GM21447 (cell line): Measurements from ENCODE around the gene CACNG6.
"Not testable (repeated sequence)": the region's sequence is repeated elsewhere in the genome, so short reads cannot be mapped to it uniquely, and the experiment has no call there.

Experiments
- ATAC-seq: cut with Tn5 transposase; IDR thresholded peaks from one replicate; pipeline ENCODE4 v1.9.1; 2021; ENCODE audit not compliant: unreplicated experiment

Gene CACNG6

GRCh38 chr19:53991224-53992113 lies at the start of gene CACNG6:
CACNG6 (plus strand) TSS chr19:53991637; CDS start chr19:53992878, 1,241 bp downstream.
- ATAC-seq, result no peak

DNA sequence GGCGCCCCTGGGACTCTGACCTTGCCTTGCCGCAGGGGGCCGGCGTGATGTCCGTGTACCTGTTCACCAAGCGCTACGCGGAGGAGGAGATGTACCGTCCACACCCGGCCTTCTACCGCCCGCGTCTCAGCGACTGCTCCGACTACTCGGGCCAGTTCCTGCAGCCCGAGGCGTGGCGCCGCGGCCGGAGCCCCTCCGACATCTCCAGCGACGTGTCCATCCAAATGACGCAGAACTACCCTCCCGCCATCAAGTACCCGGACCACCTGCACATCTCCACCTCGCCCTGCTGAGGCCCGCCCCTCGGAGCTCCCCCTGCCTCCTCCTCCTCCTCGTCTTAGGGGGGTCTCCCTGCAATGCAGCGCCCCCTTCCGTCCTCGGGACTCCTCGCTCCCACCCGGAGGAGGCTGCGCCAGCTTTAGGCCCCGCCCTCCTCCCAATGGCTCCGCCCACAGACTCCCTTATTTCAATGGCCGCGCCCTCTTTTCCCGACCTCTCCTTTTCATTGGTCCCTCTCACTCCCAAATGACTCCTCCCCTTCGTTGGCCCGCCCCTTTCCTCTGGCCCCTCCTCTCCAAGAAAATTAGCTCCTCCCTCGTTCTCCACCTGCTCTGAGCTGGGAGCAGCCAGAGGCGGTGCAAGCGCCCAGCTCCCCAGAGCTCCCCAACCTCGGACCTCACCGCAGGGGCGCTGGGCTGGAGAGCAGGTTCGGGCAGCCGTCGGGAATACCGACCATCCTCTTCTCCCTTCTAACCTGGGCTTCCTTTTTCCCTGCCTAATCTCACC lies 49.2 kb upstream of the CACNG6 start:
- no peak for ATAC-seq

DNA sequence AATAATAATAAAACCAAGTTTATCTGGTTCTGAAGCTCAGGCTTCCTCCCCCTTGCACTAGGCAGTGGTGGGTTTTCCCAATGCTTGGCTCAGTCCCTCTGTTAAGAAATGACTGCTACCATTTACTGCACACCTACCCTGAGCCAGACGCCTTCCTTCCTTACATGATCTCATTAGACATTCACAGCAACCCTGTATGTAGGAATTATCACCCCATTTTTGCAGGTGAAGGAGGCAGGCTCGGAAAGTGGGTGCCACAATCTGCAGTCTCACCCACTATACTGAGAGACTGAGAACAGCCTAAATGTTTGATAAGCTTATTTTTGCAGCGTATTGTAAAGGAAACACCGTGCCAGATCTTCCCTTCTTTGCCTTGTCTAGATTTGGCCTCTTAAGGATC lies 47.0 kb upstream of the CACNG6 start:
- no peak for ATAC-seq

DNA sequence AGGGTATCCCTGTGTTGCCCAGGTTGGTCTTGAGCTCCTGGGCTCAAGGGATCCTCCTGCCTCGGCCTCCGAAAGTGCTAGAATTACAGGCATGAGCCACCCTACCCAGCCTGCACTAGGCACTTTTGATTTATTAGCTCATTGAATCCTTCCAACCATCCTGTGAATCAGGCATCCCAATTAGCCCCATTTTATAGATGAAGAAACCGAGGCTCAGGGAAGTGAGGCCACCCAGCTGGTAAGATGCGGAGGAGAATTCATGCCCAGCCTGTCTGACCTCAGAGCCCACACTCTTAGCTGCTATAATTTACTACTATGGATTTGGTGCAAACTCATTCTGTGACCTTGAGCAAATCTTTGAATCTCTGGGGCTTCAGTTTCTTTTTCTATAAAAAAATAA lies 46.5 kb upstream of the CACNG6 start:
- ATAC-seq, result no peak

DNA sequence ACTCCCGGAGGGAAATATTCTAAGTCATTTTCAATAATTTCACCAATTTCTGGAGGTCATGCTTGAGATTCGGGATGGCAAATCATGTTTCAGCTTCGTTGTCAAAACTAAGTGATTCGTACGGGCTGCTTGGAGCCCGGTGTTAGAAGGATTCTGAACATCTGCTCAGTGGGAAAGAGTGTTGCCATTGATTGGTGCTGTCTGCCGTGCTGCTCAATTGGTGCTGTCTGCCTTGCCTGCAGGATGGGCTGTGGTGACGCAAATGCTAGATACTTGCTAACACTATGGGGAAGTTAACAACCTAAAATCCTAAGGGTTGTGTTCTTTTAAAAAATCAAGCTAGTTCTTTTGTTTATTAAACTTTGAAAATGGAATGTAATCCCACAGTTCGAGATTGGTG lies 46.0 kb upstream of the CACNG6 start:
- ATAC-seq, result no peak

GRCh38 chr19:53945998-53946397 lies 45.4 kb upstream of the CACNG6 start:
- ATAC-seq, result no peak

GRCh38 chr19:53947624-53948023 lies 43.8 kb upstream of the CACNG6 start:
- ATAC-seq, result no peak

DNA sequence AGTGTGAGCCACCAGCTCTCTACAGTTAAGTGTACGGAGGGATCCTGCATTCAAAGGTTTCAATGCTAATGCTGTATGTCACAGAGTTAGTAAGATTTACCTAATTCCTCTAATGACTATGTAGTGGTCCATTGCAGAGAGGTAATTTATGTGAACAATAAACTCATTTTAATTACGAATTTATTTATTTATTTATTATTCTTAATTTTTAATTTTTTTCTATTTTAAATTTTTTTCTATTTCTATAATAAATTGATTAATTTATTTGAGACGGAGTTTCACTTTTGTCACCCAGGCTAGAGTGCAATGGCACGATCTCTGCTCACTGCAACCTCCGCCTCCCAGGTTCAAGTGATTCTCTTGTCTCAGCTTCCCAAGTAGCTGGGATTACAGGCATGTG lies 42.8 kb upstream of the CACNG6 start:
- not testable (repeated sequence) for ATAC-seq

- no peak for ATAC-seq
These were observed 40.0 kb upstream of the CACNG6 start for GRCh38 chr19:53951436-53951835.

DNA sequence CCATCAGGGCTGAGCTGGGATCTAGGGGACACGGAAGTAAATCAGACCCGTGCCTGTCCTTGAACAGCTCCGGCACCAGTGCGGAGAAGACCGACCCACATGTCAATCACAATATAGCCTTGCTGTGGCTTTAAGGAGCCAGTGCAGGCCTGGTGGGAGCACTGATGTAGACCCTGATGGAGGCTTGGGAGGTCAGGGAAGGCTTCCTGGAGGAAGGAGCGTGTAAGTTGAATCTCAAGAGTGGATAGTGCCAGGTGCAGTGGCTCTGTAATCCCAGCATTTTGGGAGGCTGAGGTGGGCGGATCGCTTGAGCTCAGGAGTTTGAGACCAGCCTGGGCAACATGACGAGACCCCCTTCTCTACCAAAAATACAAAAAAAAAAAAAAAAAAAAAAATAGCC lies 39.5 kb upstream of the CACNG6 start:
- ATAC-seq, result no peak

DNA sequence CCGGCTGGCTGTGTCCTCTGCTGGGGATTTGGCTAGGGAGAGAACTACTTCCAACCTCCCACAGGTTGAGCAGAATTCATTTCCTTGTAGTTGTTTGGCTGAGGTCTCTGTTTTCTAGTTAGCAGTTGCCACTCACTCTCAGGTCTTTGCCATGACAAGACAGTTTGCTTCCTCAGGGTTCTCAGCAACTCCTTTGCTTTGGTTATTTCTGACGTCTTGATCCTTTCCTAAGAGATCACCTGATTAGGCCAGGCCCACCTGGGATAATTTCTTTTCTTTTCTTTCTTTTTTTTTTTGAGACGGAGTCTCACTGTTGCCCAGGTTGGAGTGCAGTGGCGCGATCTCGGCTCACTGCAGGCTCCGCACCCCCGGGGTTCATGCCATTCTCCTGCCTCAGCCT lies 38.1 kb upstream of the CACNG6 start:
- ATAC-seq, result no peak

DNA sequence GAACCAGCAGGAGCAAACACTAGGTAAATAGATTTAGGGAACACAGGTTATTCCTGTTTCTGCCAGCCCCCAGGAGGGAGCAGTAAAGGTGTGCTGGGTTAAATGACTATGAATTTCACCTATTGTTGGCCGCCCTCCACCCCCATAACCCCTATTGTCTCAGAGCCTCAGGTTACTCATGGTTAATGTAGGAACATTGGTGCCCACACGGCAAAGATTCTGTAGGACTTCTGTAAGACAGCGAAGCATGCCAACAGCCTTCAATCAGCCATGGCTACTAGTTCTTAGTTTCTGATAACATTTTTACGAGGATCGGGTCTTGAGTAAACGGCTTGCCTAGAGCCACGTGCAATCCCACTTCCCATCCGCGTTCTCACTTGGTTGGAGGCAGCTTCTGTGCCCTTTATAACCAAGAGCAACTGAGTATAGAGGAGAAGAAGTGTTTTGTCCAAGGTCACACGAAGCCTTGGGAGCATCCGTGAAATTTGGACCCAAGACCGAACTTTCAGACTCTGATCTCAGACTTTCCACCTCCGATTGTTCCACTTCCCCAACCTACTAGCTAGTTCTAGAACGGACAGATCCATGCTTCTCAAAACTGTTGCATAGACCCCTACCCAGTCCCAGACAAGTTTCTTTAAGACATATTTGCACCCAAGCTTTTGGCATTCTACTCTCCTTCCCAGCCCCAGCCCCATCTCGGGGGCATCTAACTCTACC lies 33.8 kb upstream of the CACNG6 start:
- ATAC-seq, result no peak

GRCh38 chr19:53958168-53958571 lies 33.3 kb upstream of the CACNG6 start:
- ATAC-seq, result no peak

DNA sequence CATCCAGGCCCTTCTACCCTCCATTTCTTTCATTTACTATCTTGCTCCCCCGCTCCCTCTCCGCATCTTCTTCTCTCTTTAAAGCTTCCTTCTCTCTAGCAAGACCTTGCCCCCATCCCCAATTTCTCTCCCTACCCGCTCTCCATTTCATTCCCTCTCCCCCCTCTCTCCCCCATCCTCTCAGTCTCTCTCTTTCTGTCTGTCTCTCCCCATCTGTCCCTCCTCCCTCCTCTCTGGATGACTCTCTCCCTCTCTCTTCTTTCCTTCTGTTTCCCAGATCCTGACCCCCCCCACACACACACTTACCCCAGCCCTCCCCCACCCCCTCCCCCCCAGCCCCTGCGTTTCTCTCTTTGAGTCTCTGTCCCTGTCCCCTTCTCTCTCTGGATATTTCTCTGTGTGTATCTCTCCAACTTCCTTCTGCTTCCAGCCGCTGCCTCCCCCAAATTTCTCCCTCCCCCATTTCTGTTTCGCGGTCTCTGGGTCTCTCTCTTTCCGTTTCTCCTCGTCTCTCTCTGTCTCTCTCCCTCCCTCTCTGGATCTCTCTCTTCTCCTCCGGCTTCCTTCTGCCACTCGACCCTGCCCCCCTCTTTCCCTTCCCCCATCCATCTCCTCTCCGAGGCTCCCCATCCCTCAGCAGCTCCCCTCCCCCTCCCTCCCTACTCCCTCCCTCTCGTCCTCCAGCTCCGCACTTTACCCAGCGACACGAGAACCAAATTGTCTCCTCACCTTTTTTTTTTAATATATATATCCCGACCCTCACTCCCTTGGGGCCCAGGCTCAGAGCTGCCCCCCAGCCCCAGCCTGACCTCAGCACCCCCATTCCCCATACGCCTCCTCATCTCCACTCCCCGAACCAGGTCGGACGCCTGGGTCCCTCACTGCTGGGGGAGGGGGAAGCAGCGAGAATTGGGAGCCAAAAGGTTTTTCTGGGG lies 32.3 kb upstream of the CACNG6 start:
- ATAC-seq, result no peak

- no peak for ATAC-seq
These were observed 31.2 kb upstream of the CACNG6 start for GRCh38 chr19:53960187-53960586.

GRCh38 chr19:53960886-53961285 lies 30.6 kb upstream of the CACNG6 start:
- ATAC-seq, result no peak

- no peak for ATAC-seq
These were observed 29.7 kb upstream of the CACNG6 start for GRCh38 chr19:53961523-53962356.

GRCh38 chr19:53962887-53963431 lies 28.5 kb upstream of the CACNG6 start, which contains the start of gene CACNG8:
CACNG8 (plus strand) TSS chr19:53962937.
- no peak for ATAC-seq

- no peak for ATAC-seq
These were observed 26.3 kb upstream of the CACNG6 start for GRCh38 chr19:53965091-53965490.
